Neuronal stem cell (in vitro differentiated cells): ENCODE results near the gene ALCAM.

Experiments used
- DNase-seq: peaks from one replicate; pipeline ENCODE4 v3.0.0-alpha.2; 2013; ENCODE audit warnings: low spot score
- H2AFZ ChIP-seq: one replicate; pipeline ENCODE4 v1.6.1; 2013; ENCODE audit warnings: mild to moderate bottlenecking, low read length, inconsistent platforms
- H2AK5ac ChIP-seq: 2 replicates; pipeline ENCODE4 v1.6.1; 2013; ENCODE audit warnings: low read depth, mild to moderate bottlenecking, inconsistent platforms, low read length, moderate library complexity, mixed read lengths
- H2BK120ac ChIP-seq: 2 replicates; pipeline ENCODE4 v1.6.1; 2013; ENCODE audit warnings: low read depth, mild to moderate bottlenecking, inconsistent platforms, low read length, moderate library complexity, mixed read lengths
- H2BK12ac ChIP-seq: one replicate; pipeline ENCODE4 v1.6.1; 2013; ENCODE audit warnings: low read length, inconsistent platforms
- H2BK15ac ChIP-seq: 2 replicates; pipeline ENCODE4 v1.6.1; 2013; ENCODE audit warnings: mild to moderate bottlenecking, low read length, inconsistent platforms, mixed read lengths
- H2BK5ac ChIP-seq: one replicate; pipeline ENCODE4 v1.6.1; 2013; ENCODE audit warnings: inconsistent platforms, mild to moderate bottlenecking, low read length, moderate library complexity
- H3K14ac ChIP-seq: one replicate; pipeline ENCODE4 v1.6.1; 2013; ENCODE audit warnings: low read length, inconsistent platforms
- H3K18ac ChIP-seq: 2 replicates; pipeline ENCODE4 v1.6.1; 2013; ENCODE audit warnings: low read length, inconsistent platforms
- H3K23ac ChIP-seq: 2 replicates; pipeline ENCODE4 v1.6.1; 2013; ENCODE audit warnings: low read depth, mild to moderate bottlenecking, mixed read lengths, low read length, inconsistent platforms; ENCODE audit not compliant: poor library complexity
- H3K27ac ChIP-seq: replicated peaks from 3 replicates; pipeline ENCODE4 v1.5.1; 2013; ENCODE audit warnings: low read length, inconsistent platforms
- H3K27me3 ChIP-seq, 3 experiments: 2 replicates each; pipeline ENCODE4 v1.6.1; 2013; ENCODE audit warnings: low read length in 3 of 3, mild to moderate bottlenecking in 2 of 3, inconsistent platforms in 1 of 3, low read depth in 1 of 3, mixed read lengths in 1 of 3, moderate library complexity in 1 of 3; ENCODE audit not compliant: control insufficient read depth in 3 of 3, insufficient read depth in 3 of 3
- H3K36me3 ChIP-seq, 2 donors: replicated peaks in 1 of 2; 2 replicates each; pipeline ENCODE4 v1.6.1; 2013; ENCODE audit warnings: low read length in 2 of 2; ENCODE audit not compliant: control insufficient read depth in 2 of 2, insufficient read depth in 2 of 2
- H3K4ac ChIP-seq: 2 replicates; pipeline ENCODE4 v1.6.1; 2013; ENCODE audit warnings: inconsistent platforms, mild to moderate bottlenecking, low read length, moderate library complexity
- H3K4me1 ChIP-seq, 2 donors: 1 replicate in 1 of 2; 2 replicates in 1 of 2; pipeline ENCODE4 v1.6.1; 2013; ENCODE audit warnings: low read length in 2 of 2, low read depth in 1 of 2; ENCODE audit not compliant: control insufficient read depth in 2 of 2, insufficient read depth in 1 of 2
- H3K4me2 ChIP-seq: one replicate; pipeline ENCODE4 v1.6.1; 2013; ENCODE audit warnings: mild to moderate bottlenecking, low read length, inconsistent platforms; ENCODE audit not compliant: insufficient read depth, poor library complexity, severe bottlenecking
- H3K4me3 ChIP-seq, 2 donors: 2 replicates each; pipeline ENCODE4 v1.5.1; 2013; ENCODE audit warnings: low read length in 2 of 2, mild to moderate bottlenecking in 2 of 2, inconsistent platforms in 1 of 2, moderate library complexity in 1 of 2
- H3K79me1 ChIP-seq: one replicate; pipeline ENCODE4 v1.6.1; 2013; ENCODE audit warnings: low read depth, mild to moderate bottlenecking, inconsistent platforms, low read length, moderate library complexity
- H3K9ac ChIP-seq: one replicate; pipeline ENCODE4 v1.6.1; 2013; ENCODE audit warnings: mild to moderate bottlenecking, low read depth, low read length, inconsistent platforms; ENCODE audit not compliant: poor library complexity
- H3K9me3 ChIP-seq, 2 donors: replicated peaks in 1 of 2; 2 replicates each; pipeline versions ENCODE3 to v1.6.1; 2013; ENCODE audit warnings: low read length in 2 of 2, mild to moderate bottlenecking in 2 of 2, inconsistent platforms in 1 of 2, low read depth in 1 of 2, mixed read lengths in 1 of 2, moderate library complexity in 1 of 2; ENCODE audit not compliant: control insufficient read depth in 2 of 2, insufficient read depth in 1 of 2
- H4K8ac ChIP-seq: one replicate; pipeline ENCODE4 v1.6.1; 2013; ENCODE audit warnings: low read depth, mild to moderate bottlenecking, inconsistent platforms, low read length, moderate library complexity
- H4K91ac ChIP-seq: one replicate; pipeline ENCODE4 v1.6.1; 2013; ENCODE audit warnings: low read length, low read depth, mild to moderate bottlenecking, inconsistent platforms; ENCODE audit not compliant: poor library complexity
- WGBS, 2 donors: extraction: QIAGEN DNeasy Blood & Tissue Kit; methylation state at CpG; one replicate each; pipeline ENCODE4 v1.1.7; 2013; ENCODE audit warnings: missing lambda C conversion rate in 2 of 2, mixed read lengths in 1 of 2; ENCODE audit not compliant: insufficient read length in 2 of 2, insufficient replicate concordance in 1 of 2; ENCODE audit errors: extremely low coverage in 2 of 2; 5-methylcytosine and 5-hydroxymethylcytosine counted together

Gene ALCAM

DNA sequence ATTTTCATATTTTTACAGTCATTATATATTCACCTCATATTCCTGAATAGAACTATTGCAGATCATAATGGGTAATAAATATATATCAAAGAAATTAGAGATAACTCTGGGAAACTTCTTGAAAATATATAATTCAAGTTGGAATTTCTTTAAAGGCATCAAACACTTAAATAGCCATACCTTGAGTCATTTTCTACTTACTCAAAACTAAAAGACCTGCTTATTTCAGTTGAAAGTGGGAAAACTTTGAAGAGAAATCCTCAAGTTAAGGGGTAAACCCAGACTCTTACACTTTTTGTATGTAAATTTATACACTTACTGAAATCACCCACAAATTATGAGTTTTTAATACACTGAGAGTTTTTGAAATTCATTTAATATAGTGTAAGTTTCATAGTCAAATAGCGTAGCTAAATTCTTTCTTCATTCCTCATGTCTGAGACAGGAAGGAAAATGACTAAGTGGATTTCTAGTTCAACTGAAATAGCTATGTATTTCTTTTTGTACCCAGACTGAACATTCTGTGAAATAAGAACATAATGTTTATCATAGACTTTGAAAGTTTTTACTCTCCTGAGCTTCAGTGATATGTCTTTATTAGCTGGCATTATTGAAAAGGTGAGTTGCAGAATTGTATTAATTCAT lies 4.6 kb upstream of the ALCAM start:
- H3K4ac ChIP-seq, result no peak overlapping the region
- H3K18ac ChIP-seq, result no peak overlapping the region
- no peak overlapping the region for H3K14ac ChIP-seq
- H3K27me3 ChIP-seq, result no peaks in the 10 kb centered on the region
- no CpG with 5 or more reads among the region's 1 CpG for WGBS, 2 donors
- H2BK120ac ChIP-seq, result no peak overlapping the region
- no peak overlapping the region for H3K9ac ChIP-seq
- H2BK15ac ChIP-seq, result no peak overlapping the region
- no peaks in the 10 kb centered on the region for H3K9me3 ChIP-seq
- H3K27ac ChIP-seq, result no peak overlapping the region
- no peak overlapping the region for H2AFZ ChIP-seq
- no peaks in the 10 kb centered on the region for H3K36me3 ChIP-seq
- no peak overlapping the region for H4K8ac ChIP-seq
- H3K4me2 ChIP-seq, result no peak overlapping the region
- H3K4me1 ChIP-seq, result peaks cover 0 to 4% of the 10 kb centered on the region in 2 donors
- H3K4me3 ChIP-seq, result no peak overlapping the region
- DNase-seq, result no peak
- no peak overlapping the region for H4K91ac ChIP-seq
- no peak overlapping the region for H2BK5ac ChIP-seq
- no peak overlapping the region for H2AK5ac ChIP-seq
- no peak overlapping the region for H2BK12ac ChIP-seq
- no peaks in the 10 kb centered on the region for H3K79me1 ChIP-seq
- H3K23ac ChIP-seq, result no peak overlapping the region

DNA sequence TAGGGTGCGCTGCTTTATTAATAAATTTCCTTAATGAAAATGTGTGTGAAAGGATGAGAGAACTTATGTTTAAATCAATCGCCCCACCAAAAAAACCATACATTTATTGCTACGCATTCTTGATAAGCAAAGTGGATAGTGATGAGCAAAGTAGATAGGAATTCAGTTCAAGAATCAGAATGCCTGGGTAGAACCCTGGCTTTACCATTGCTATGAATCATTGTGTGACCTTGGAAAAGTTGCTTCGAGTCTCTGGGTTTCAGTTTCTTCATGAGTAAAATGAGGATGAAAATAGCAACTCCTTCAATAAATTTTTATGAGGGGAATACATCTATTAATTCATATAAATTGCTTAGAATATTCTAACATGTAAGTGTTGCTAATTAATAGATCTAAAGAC lies 2.6 kb upstream of the ALCAM start:
- Histone ChIP-seq H3K9ac (no peak overlapping the region), H3K9me3 (no peaks in the 10 kb centered on the region), H4K91ac (no peak overlapping the region), H2BK5ac (no peak overlapping the region), H3K27me3 (no peaks in the 10 kb centered on the region), H3K4me3 (no peak overlapping the region), H2BK12ac (no peak overlapping the region), H2AK5ac (no peak overlapping the region), H3K14ac (no peak overlapping the region), H4K8ac (no peak overlapping the region), H3K27ac (no peak overlapping the region), H3K36me3 (no peaks in the 10 kb centered on the region), H3K18ac (no peak overlapping the region), H2BK120ac (no peak overlapping the region), H2AFZ (no peak overlapping the region), H3K79me1 (no peaks in the 10 kb centered on the region), H3K23ac (no peak overlapping the region), H2BK15ac (no peak overlapping the region), H3K4me1 (peaks cover 0 to 4% of the 10 kb centered on the region in 2 donors), H3K4ac (no peak overlapping the region), H3K4me2 (no peak overlapping the region)
- DNase-seq, result no peak
- WGBS, 2 donors, result no CpG with 5 or more reads among the region's 4 CpGs

DNA sequence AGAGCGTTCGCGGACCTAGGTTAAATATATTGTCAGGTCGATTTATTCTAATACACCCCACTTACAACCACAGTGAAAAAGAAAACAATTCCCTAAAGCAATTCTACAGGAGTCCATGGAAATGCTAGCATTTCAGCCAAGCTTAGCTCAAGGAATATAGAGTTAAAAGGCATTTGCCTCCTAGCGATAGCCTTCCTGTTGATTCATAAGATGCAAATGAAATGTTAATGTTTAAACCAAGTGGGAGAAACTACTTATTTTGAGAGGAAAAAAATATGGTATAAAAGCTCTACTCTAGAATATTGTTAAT lies 1.7 kb upstream of the ALCAM start:
- Histone ChIP-seq H2AFZ (peak overlapping the region; percentile 90), H3K4ac (no peak overlapping the region), H3K9me3 (no peaks in the 10 kb centered on the region), H3K4me1 (peaks cover 0 to 4% of the 10 kb centered on the region in 2 donors), H4K91ac (no peak overlapping the region), H2AK5ac (no peak overlapping the region), H3K79me1 (no peaks in the 10 kb centered on the region), H3K36me3 (no peaks in the 10 kb centered on the region), H2BK12ac (no peak overlapping the region), H3K14ac (no peak overlapping the region), H2BK15ac (no peak overlapping the region), H3K27ac (no peak overlapping the region), H2BK5ac (no peak overlapping the region), H3K4me3 (no peak overlapping the region), H3K4me2 (no peak overlapping the region), H3K27me3 (no peaks in the 10 kb centered on the region), H3K18ac (no peak overlapping the region), H2BK120ac (no peak overlapping the region), H4K8ac (no peak overlapping the region), H3K23ac (no peak overlapping the region), H3K9ac (no peak overlapping the region)
- no CpG with 5 or more reads among the region's 5 CpGs for WGBS, 2 donors
- DNase-seq, result no peak

DNA sequence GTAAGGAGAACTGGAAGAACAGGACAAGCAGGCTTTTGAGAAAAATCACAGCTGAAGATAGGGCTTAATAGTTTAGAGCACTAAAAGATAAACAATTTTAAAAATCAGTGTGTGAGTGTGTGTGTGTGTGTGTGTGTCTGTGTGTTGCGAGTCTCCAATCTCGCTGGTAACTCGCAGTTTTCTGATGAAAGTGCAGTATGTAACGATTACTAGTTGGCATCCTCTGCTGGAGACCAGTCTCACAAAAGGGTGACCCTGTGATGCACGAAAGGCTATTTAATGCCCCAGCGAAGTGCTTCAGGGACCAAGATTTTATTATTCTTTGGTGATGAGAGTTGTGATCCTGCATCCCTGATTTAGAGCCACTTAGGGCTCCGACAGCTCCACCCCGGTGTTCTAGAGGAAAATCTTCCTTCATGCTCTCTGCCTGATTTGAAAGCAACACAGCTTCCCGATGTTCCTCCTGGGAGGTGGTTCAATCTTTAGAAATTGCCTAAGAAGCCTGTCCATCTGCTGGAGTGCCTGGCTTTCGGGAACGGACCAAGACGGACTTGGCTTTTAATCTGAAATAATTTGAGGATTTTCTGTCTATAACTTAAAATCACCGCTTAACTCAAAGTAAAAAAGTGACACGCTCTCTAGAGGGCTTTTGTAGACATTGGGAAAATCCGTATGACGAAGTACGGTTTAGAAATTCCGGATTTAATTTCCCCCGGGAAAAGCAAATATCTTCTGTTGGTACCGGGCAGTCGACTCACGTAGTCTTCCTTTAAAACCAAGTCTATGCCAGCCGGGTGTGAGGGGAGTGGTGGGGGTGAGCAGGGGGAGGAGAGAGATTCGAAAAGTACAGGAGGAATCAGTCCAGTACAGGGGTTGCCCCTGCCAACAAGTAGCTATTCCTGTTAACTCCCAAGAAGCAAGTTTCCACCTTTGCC lies 1.1 kb upstream of the ALCAM start:
- Histone ChIP-seq H3K9ac (peak overlapping the region; percentile 33), H2AFZ (peak overlapping the region; percentile 90), H3K14ac (no peak overlapping the region), H4K91ac (no peak overlapping the region), H3K36me3 (no peaks in the 10 kb centered on the region), H3K9me3 (no peaks in the 10 kb centered on the region), H2BK120ac (no peak overlapping the region), H3K4me2 (peak overlapping the region; percentile 60), H4K8ac (no peak overlapping the region), H3K4me1 (peaks cover 0 to 4% of the 10 kb centered on the region in 2 donors), H3K27me3 (no peaks in the 10 kb centered on the region), H3K4ac (no peak overlapping the region), H2AK5ac (no peak overlapping the region), H3K18ac (no peak overlapping the region), H2BK15ac (no peak overlapping the region), H3K4me3 (peak overlapping the region; percentile 65 to 71), H3K79me1 (no peaks in the 10 kb centered on the region), H3K27ac (peak overlapping the region; percentile 9), H3K23ac (no peak overlapping the region), H2BK12ac (no peak overlapping the region), H2BK5ac (no peak overlapping the region)
- peak; percentile 21 for DNase-seq
- WGBS, 2 donors, result no CpG with 5 or more reads among the region's 24 CpGs
